NCI-H748 (cell line): ENCODE measurements around the gene TRAF2.

ENCODE experiments used
- DNase-seq: peaks from one replicate; lab custom pipeline; 2025; ENCODE audit not compliant: unreplicated experiment; lab: John Stamatoyannopoulos, UW

Gene TRAF2

GRCh38 chr9:136946228-136947027, 60.1 kb downstream of the TRAF2 start:
- DNase-seq: no peak

- DNase-seq: no peak
Measured at GRCh38 chr9:136947028-136947891, 60.9 kb downstream of the TRAF2 start.

- peak; percentile 60 for DNase-seq
Measured at GRCh38 chr9:136947955-136948510, 61.7 kb downstream of the TRAF2 start.

GRCh38 chr9:136949239-136949816, 63.0 kb downstream of the TRAF2 start:
- DNase-seq: peak; percentile 67

GRCh38 chr9:136949817-136950655, 63.7 kb downstream of the TRAF2 start:
- DNase-seq: peak; percentile 96

- no peak for DNase-seq
Measured at GRCh38 chr9:136950656-136951276, 64.5 kb downstream of the TRAF2 start.

- no peak for DNase-seq
Measured at GRCh38 chr9:136951541-136952320, 65.4 kb downstream of the TRAF2 start, which contains the start of gene LCN12. TSS of gene LCN12 (plus strand) at chr9:136952273. CDS start at chr9:136952328, 55 bp downstream.

GRCh38 chr9:136952321-136952850, 66.1 kb downstream of the TRAF2 start:
- no peak for DNase-seq

- DNase-seq: no peak
Measured at GRCh38 chr9:136952876-136953770, 66.8 kb downstream of the TRAF2 start.

GRCh38 chr9:136953771-136954269, 67.5 kb downstream of the TRAF2 start:
- no peak for DNase-seq

- DNase-seq: no peak
Measured at GRCh38 chr9:136954270-136955083, 68.2 kb downstream of the TRAF2 start.

- DNase-seq: no peak
Measured at GRCh38 chr9:136955202-136955942, 69.1 kb downstream of the TRAF2 start.

GRCh38 chr9:136955943-136956335, 69.6 kb downstream of the TRAF2 start:
- no peak for DNase-seq

- no peak for DNase-seq
Measured at GRCh38 chr9:136956604-136957003, 70.3 kb downstream of the TRAF2 start.

- DNase-seq: no peak
Measured at GRCh38 chr9:136957461-136957860, 71.1 kb downstream of the TRAF2 start.

GRCh38 chr9:136957901-136958300, 71.6 kb downstream of the TRAF2 start:
- no peak for DNase-seq
